Measurements from ENCODE around the gene BTBD1. TPM values are rescaled to one million over a fixed set of nuclear protein-coding genes. Genes with fewer than 3 reads are reported as not detected.

BTBD1 gene
- total and polyA plus RNA-seq, 2 experiments from 2014 or later: 102 to 125 TPM

- no peak for TF ChIP-seq CTCF (IDR thresholded peaks at IDR 0.05; ENCODE audit: low read depth, low read length)
- no peaks in the 10 kb centered on the region for H3K27me3 ChIP-seq
- no peaks in the 10 kb centered on the region for H3K9me3 ChIP-seq (ENCODE audit: low read depth)
- H3K36me3 ChIP-seq: no peaks in the 10 kb centered on the region
- no peak overlapping the region for H3K4me3 ChIP-seq
- DNase-seq (ENCODE audit: low read depth in 1 of 2, low spot score in 1 of 2): no peak
- peak overlapping the region; percentile 89 for H3K27ac ChIP-seq
- H3K4me1 ChIP-seq (ENCODE audit: low read depth): peaks cover 17% of the 10 kb centered on the region
These were observed 1.0 kb upstream of the BTBD1 start for GRCh38 chr15:83068054-83068453.

- no peak for TF ChIP-seq CTCF (IDR thresholded peaks at IDR 0.05; ENCODE audit: low read depth, low read length)
- Histone ChIP-seq H3K36me3 (no peaks in the 10 kb centered on the region), H3K27ac (peak overlapping the region; percentile 89), H3K4me3 (peak overlapping the region; percentile 84), H3K27me3 (no peaks in the 10 kb centered on the region), H3K4me1 (ENCODE audit: low read depth) (peaks cover 21% of the 10 kb centered on the region), H3K9me3 (ENCODE audit: low read depth) (no peaks in the 10 kb centered on the region)
- DNase-seq (ENCODE audit: low read depth in 1 of 2, low spot score in 1 of 2): no peak
These were observed 548 bp upstream of the BTBD1 start for GRCh38 chr15:83067638-83067962.

- Histone ChIP-seq H3K4me1 (ENCODE audit: low read depth) (peaks cover 33% of the 10 kb centered on the region), H3K4me3 (peak overlapping the region; percentile 84), H3K9me3 (ENCODE audit: low read depth) (no peaks in the 10 kb centered on the region), H3K36me3 (no peaks in the 10 kb centered on the region), H3K27me3 (no peaks in the 10 kb centered on the region), H3K27ac (peak overlapping the region; percentile 89)
- no peak for TF ChIP-seq CTCF (IDR thresholded peaks at IDR 0.05; ENCODE audit: low read depth, low read length)
- DNase-seq (ENCODE audit: low read depth in 1 of 2, low spot score in 1 of 2): no peak
These were observed 868 bp downstream of the BTBD1 start for GRCh38 chr15:83066034-83066733.

- no peak for DNase-seq (ENCODE audit: low read depth in 1 of 2, low spot score in 1 of 2)
- no peaks in the 10 kb centered on the region for H3K9me3 ChIP-seq (ENCODE audit: low read depth)
- H3K36me3 ChIP-seq: no peaks in the 10 kb centered on the region
- H3K4me3 ChIP-seq: peak overlapping the region; percentile 84
- H3K27ac ChIP-seq: no peak overlapping the region
- peaks cover 33% of the 10 kb centered on the region for H3K4me1 ChIP-seq (ENCODE audit: low read depth)
- TF ChIP-seq CTCF (IDR thresholded peaks at IDR 0.05; ENCODE audit: low read depth, low read length): no peak
- H3K27me3 ChIP-seq: no peaks in the 10 kb centered on the region
These were observed 1.6 kb downstream of the BTBD1 start for GRCh38 chr15:83065431-83065830.

- Histone ChIP-seq H3K36me3 (no peaks in the 10 kb centered on the region), H3K27me3 (no peaks in the 10 kb centered on the region), H3K4me3 (peak overlapping the region; percentile 84), H3K9me3 (ENCODE audit: low read depth) (no peaks in the 10 kb centered on the region), H3K27ac (no peak overlapping the region), H3K4me1 (ENCODE audit: low read depth) (peaks cover 33% of the 10 kb centered on the region)
- no peak for DNase-seq (ENCODE audit: low read depth in 1 of 2, low spot score in 1 of 2)
- TF ChIP-seq CTCF (IDR thresholded peaks at IDR 0.05; ENCODE audit: low read depth, low read length): no peak
These were observed 2.2 kb downstream of the BTBD1 start for GRCh38 chr15:83064859-83065258.

Measured in cardiac muscle cell (in vitro differentiated cells and primary cell).